Activated CD4-positive, alpha-beta T cell treated with anti-CD3 and anti-CD28 coated beads for 4 hours (primary cell): ENCODE data around the gene DCANP1.
A peak's percentile ranks its signal among the peaks of the same experiment; 100 is the strongest.

ENCODE experiments used
- DNase-seq, 2 donors: peaks; one replicate each; pipeline ENCODE4 v3.0.0-alpha.2; 2020

DCANP1 gene

GRCh38 chr5:135478938-135479337 is 31.8 kb upstream of the DCANP1 start:
- DNase-seq: no peak

GRCh38 chr5:135477613-135478066 is 30.5 kb upstream of the DCANP1 start:
- DNase-seq: no peak

DNA sequence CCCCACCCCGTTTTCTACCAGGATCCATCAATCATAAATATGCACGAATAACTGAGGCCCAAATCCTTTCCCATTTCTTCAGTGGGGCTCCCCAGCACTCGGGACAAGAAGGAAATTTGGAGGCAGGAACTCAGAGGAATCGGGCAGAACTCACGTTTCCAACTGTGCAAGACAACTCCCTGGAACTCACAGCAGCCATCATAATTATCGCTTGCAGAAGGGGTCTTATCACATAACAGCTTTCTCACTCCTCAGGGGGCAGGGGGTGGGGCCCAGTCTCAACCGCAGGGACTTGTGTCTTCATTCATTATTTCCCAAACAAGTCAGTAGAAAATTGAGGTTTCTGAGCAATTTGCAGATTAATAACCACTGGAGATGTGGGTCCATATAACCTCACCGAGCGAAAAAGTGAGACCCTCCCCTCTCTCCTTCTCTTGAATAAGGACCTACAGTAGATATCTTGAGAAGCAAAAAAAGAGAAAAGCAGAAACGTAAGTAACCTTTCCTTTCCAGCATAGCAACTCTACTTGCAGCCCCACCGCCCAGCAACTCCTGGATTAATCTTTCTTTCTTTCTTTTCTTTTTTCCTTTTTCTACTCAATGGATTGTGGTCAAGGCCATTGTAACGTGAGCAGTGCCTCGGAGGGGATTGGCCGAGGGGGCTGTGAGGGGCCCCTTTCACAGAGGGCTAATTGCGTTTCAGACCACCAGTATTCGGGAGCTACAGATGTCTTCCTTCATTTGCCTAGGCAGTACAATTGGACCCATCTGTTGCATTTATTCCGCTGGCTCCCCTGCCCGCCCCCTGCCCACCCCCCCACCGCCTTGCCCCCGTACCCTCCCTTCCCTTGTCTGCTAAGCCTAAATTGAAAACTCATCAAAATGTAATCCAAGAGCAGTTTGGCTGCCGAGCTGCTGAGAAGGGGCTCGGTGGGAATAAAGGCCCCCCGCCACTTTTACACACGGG is 29.8 kb upstream of the DCANP1 start:
- DNase-seq: no peak

DNA sequence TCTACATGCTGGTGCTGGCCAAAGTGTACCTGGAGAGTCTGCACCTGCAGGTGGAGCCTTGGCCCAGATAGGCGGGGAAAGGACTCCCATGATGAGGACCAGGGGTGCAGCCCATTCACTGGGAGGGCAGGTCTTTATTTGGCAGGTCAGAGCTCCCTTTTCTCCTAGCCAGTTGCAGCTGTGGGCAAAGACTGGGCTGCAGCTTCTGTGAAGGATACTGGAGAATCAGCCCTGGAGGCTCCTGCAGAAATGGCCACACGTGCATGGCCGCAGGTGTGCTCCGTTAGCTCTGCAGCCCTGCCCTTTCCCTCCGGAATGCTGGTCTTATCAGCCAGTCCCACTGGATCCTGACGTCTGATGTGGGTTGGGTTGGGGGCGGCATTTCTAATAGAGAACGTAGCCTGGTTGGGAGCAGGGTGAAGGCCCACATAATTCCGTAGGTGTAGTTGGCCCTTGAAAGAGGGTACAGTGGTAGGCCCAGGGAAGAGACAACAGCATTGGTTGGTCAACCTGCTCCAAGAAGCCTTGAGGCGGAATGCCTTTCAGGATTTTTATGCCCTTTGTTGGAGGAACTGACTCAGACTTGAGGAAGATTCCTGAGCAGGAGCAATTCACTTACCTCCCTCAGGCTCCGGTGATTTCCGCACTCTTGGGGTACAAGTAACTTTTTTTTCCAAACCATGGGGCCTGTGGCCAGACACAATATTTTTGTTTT is 27.0 kb upstream of the DCANP1 start:
- no peak for DNase-seq

- no peak for DNase-seq
Measured at GRCh38 chr5:135472141-135472540, 25.0 kb upstream of the DCANP1 start.

GRCh38 chr5:135471726-135472125 is 24.6 kb upstream of the DCANP1 start:
- no peak for DNase-seq

GRCh38 chr5:135469911-135470310 is 22.8 kb upstream of the DCANP1 start:
- no peak for DNase-seq

DNA sequence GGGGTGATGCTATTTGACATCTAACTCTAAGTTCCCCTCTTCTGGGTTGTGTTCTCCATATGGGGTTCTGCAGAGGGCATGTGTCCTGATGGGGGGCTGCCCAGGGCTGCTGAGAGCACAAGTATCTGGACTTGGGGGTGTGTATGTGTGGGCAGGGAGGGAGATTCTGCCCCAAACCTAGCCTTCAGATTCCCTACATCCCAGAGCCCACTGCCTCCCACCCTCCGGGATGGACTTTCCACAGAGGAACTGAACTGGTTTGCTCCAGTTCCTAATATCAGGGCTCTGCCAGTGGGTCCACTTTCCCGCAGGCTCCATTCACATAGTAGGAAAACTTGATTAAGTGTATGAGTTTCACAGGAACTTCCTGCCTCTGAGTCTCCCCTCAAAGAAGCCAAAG is 21.4 kb upstream of the DCANP1 start:
- DNase-seq: no peak

- DNase-seq: no peak
Measured at GRCh38 chr5:135467871-135468485, 20.8 kb upstream of the DCANP1 start.

- DNase-seq: no peak
Measured at GRCh38 chr5:135467051-135467625, 20.0 kb upstream of the DCANP1 start.

- DNase-seq: peak; percentile 43 to 46
Measured at GRCh38 chr5:135466178-135467050, 19.3 kb upstream of the DCANP1 start.

GRCh38 chr5:135465391-135466122 is 18.4 kb upstream of the DCANP1 start:
- no peak for DNase-seq

DNA sequence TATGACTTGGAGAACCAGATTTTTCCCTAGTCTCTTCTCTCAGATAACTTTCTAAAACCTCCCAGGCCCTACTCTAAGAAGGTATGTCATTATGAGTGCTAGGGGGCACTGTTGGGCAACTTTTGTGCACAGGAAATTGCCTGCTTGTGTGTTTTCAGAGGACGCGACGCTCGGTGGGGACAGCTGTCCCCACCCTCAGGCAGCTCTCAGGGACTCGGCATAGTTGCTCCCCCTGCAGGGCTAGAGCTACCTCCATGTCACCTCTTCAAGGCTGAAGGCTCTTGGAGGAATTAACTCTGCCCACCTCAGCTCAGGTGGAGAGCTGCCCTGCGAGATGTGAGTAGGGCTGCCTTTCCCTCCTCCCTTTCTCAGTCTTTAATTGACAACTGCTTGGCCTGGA is 15.2 kb upstream of the DCANP1 start:
- DNase-seq: peak; percentile 13 to 44

DNA sequence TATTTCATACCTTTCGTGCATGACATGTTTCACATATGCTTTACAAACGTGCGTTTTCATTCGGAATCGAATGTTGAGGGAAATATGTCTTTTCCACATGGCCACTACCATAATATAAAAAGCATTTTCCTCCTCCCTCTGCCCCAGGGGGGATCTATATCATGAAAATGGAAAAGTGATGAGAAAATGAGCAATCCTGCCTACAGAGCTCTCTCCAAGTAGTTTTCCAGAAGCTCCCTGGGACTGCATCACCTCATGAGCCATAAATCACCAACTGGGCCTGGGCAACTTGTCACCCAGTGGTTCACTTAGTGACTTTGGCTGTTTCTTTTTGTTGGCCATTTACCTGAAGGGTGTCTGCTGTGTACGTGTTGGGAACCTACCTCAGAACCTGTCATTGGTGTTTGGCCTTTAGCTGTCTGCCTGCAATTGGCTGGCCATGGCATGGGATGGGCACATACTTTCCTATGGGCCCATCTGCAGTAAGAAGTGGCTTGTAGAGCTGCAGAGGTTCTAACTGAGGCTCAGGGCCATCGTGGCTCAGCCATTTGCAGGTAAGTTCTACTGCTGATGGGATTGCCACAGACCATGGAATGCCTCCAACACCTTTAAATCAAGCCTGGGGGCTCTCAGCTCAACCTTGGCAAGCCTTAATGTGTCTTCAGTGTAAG is 14.5 kb upstream of the DCANP1 start:
- no peak for DNase-seq

DNA sequence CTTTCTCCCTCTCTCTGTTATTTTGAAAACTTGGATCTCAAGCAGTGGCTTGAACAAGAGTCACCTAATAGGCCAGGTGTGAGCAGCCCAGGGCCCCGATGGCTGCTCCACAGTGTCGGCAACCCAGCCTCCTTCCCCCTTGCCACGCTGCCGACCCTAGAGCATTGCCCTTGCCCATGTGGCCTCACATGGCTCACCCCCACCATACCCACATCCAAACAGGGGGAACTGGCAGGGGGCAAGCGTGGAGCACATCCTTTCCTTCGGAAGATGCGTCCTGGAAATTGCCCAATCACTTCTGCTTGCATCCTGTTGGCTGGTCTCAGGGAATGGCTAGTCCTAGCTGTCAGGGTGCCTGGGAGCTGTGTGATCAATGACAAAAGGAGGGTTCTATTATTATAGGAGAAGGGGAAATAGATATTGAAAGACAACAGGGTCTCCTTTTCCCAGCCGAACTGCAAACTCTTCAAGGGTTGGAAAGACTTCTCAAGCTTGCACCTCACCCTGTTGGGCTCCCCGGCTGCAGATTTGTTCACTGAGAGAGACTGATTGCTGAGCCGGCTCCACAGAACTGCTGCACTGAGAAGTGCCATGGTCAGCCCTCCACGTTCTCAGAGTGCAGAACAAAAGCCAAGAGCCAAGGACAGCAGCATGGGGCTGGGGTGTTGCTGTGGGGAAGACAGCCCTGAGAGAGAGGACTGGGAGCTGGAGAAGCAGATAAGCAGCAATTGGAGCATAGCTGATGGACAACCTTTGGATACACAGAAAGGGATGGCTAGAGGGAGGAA is 13.3 kb upstream of the DCANP1 start:
- DNase-seq: no peak

- DNase-seq: no peak
Measured at GRCh38 chr5:135458921-135459331, 11.8 kb upstream of the DCANP1 start.

- no peak for DNase-seq
Measured at GRCh38 chr5:135458356-135458755, 11.2 kb upstream of the DCANP1 start.

- DNase-seq: peak; percentile 31 to 51
Measured at GRCh38 chr5:135457424-135458071, 10.4 kb upstream of the DCANP1 start.
